Body of pancreas (tissue), 4 donors: ENCODE data around the gene AGPAT4. TPM values are rescaled to one million over a fixed set of nuclear protein-coding genes. Genes with fewer than 3 reads are reported as not detected.
"Not testable (repeated sequence)": the region's sequence is repeated elsewhere in the genome, so short reads cannot be mapped to it uniquely, and the experiment has no call there.

Source experiments
- ATAC-seq: fragments of 150-250 bp; one replicate; pipeline ENCODE4 v1.9.1; 2016
- DNase-seq, 4 donors: peaks; one replicate each; pipeline ENCODE4 v3.0.0-alpha.2; 2019
- H3K27ac ChIP-seq, 4 donors: fragments of 200-600 bp; sonication (generic); 1 replicate in 3 of 4; 2 replicates in 1 of 4; pipeline versions ENCODE4 v1.5.1 to v1.6.1; 2016 to 2019; ENCODE audit warnings: mild to moderate bottlenecking in 1 of 4, mixed read lengths in 1 of 4, moderate library complexity in 1 of 4
- H3K27me3 ChIP-seq, 2 donors: fragments of 200-600 bp; sonication (generic); one replicate each; pipeline ENCODE4 v1.6.0; 2016; ENCODE audit warnings: mild to moderate bottlenecking in 1 of 2
- H3K36me3 ChIP-seq, 2 donors: fragments of 200-600 bp; sonication (generic); replicated peaks in 1 of 2; 2 replicates each; pipeline ENCODE4 v1.5.1; 2016; ENCODE audit warnings: low read depth in 2 of 2; ENCODE audit not compliant: insufficient read depth in 1 of 2
- H3K4me1 ChIP-seq: fragments of 200-600 bp; sonication (generic); one replicate; pipeline ENCODE4 v1.6.0; 2016
- H3K4me3 ChIP-seq, 2 donors: fragments of 200-600 bp; sonication (generic); 1 replicate in 1 of 2; 2 replicates in 1 of 2; pipeline ENCODE4 v1.5.1; 2016 to 2019
- H3K9me3 ChIP-seq, 3 donors: fragments of 200-600 bp; sonication (generic); 1 replicate in 2 of 3; 2 replicates in 1 of 3; pipeline ENCODE4 v1.5.1; 2016
- CTCF ChIP-seq, 7 experiments: fragments of 450-650 bp in 4 of 7; fragments of 200-600 bp in 3 of 7; sonication (generic) in 3 of 7; IDR thresholded peaks; one replicate each; pipeline ENCODE4 v1.5.1; 2016 to 2019; ENCODE audit warnings: antibody characterized with exemption in 7 of 7
- POLR2A ChIP-seq, 3 donors: fragments of 450-650 bp; IDR thresholded peaks; one replicate each; pipeline ENCODE4 v1.6.1; 2016; ENCODE audit warnings: antibody characterized with exemption in 3 of 3, mild to moderate bottlenecking in 2 of 3
- WGBS, 2 donors: methylation state at CpG; one replicate each; pipeline ENCODE4 v1.1.5; 2017; 5-methylcytosine and 5-hydroxymethylcytosine counted together
- intact Hi-C: fragments of 100-400 bp; cut with DNase I; formaldehyde crosslinking; loops from one replicate; pipeline ENCODE4 v1.15.1; 2023
- total RNA-seq, 2 donors: library from RNA; depleted of rRNA; stranded (reverse); fragments of >200 nt; gene quantifications; one replicate each; pipeline ENCODE4 v1.1.0, GENCODE V29; 2016

AGPAT4 gene
- total RNA-seq, 2 donors from 2014 or later: 1.3 to 2.6 TPM

GRCh38 chr6:161227004-161227960 lies 46.6 kb downstream of the AGPAT4 start:
- DNase-seq (no peak), ATAC-seq (no peak)
- Histone ChIP-seq H3K9me3 (no peaks in the 10 kb centered on the region), H3K4me1 (peaks cover 12% of the 10 kb centered on the region), H3K27me3 (no peaks in the 10 kb centered on the region), H3K27ac (no peak overlapping the region), H3K36me3 (no peaks in the 10 kb centered on the region), H3K4me3 (no peak overlapping the region)
- TF ChIP-seq CTCF (IDR thresholded peaks at IDR 0.05): no peak
- no peak for TF ChIP-seq POLR2A (IDR thresholded peaks at IDR 0.05)
- intact Hi-C loops: no loop called here
- WGBS, 2 donors: 88 to 95% methylated on average over 15 of the region's 15 CpGs

- Histone ChIP-seq H3K4me1 (peaks cover 12% of the 10 kb centered on the region), H3K27me3 (no peaks in the 10 kb centered on the region), H3K27ac (no peak overlapping the region), H3K4me3 (no peak overlapping the region), H3K36me3 (no peaks in the 10 kb centered on the region), H3K9me3 (no peaks in the 10 kb centered on the region)
- intact Hi-C loops: no loop called here
- WGBS, 2 donors: 54 to 55% methylated on average over 7 to 8 of the region's 8 CpGs
- no peak for DNase-seq
- no peak for TF ChIP-seq CTCF (IDR thresholded peaks at IDR 0.05)
- TF ChIP-seq POLR2A (IDR thresholded peaks at IDR 0.05): no peak
- no peak for ATAC-seq
Measured at GRCh38 chr6:161226009-161226964, 47.6 kb downstream of the AGPAT4 start.

- Histone ChIP-seq H3K4me3 (no peak overlapping the region), H3K27me3 (no peaks in the 10 kb centered on the region), H3K27ac (no peak overlapping the region), H3K9me3 (no peaks in the 10 kb centered on the region), H3K4me1 (peaks cover 12% of the 10 kb centered on the region), H3K36me3 (no peaks in the 10 kb centered on the region)
- TF ChIP-seq POLR2A (IDR thresholded peaks at IDR 0.05): no peak
- no peak for TF ChIP-seq CTCF (IDR thresholded peaks at IDR 0.05)
- 72 to 91% methylated on average over 5 to 8 of the region's 8 CpGs for WGBS, 2 donors
- intact Hi-C loops: no loop called here
- no peak for DNase-seq
- no peak for ATAC-seq
Measured at GRCh38 chr6:161225681-161226008, 48.2 kb downstream of the AGPAT4 start.

GRCh38 chr6:161224951-161225680 lies 48.7 kb downstream of the AGPAT4 start:
- H3K36me3 ChIP-seq, intact Hi-C loops, H3K27ac ChIP-seq, H3K9me3 ChIP-seq, H3K27me3 ChIP-seq, DNase-seq, H3K4me3 ChIP-seq, ATAC-seq: not testable (repeated sequence)
- H3K4me1 ChIP-seq: peaks cover 12% of the 10 kb centered on the region
- WGBS, 2 donors: 89 to 95% methylated on average over 16 of the region's 16 CpGs
